Activated naive CD8-positive, alpha-beta T cell treated with anti-CD3 and anti-CD28 coated beads, Interleukin-2, amount 10 ng/mL, durations not matched to agents 7 days and 5 days (primary cell): ENCODE measurements around the gene XRCC4. TPM values are rescaled to one million over a fixed set of nuclear protein-coding genes. Genes with fewer than 3 reads are reported as not detected.

Experiments used
- ATAC-seq: fragments of 150-1000 bp; cut with Tn5 transposase; one replicate; pipeline ENCODE4 v1.10.0; 2021; ENCODE audit warnings: low read depth, moderate library complexity
- POLR2A ChIA-PET: fragments of 350-600 bp; sonication (Branson Sonifier 250); formaldehyde crosslinking; loops from one replicate; lab custom pipeline; 2021; ENCODE audit warnings: antibody characterized with exemption; lab: Charles Lee
- DNase-seq: peaks from one replicate; pipeline ENCODE4 v3.0.0; 2021
- H3K27ac Mint-ChIP-seq: one replicate; pipeline ENCODE4 v1.8.0; 2022; ENCODE audit warnings: mild to moderate bottlenecking, mixed read lengths
- H3K27me3 Mint-ChIP-seq: one replicate; pipeline ENCODE4 v1.8.0; 2022; ENCODE audit warnings: mild to moderate bottlenecking, moderate library complexity, mixed read lengths
- H3K36me3 Mint-ChIP-seq: one replicate; pipeline ENCODE4 v1.8.0; 2021; ENCODE audit warnings: mild to moderate bottlenecking, mixed read lengths
- H3K4me1 Mint-ChIP-seq: one replicate; pipeline ENCODE4 v1.8.0; 2021; ENCODE audit warnings: mixed read lengths
- H3K4me3 Mint-ChIP-seq: one replicate; pipeline ENCODE4 v1.8.0; 2022; ENCODE audit warnings: mild to moderate bottlenecking, moderate library complexity, mixed read lengths
- H3K9me3 Mint-ChIP-seq: one replicate; pipeline ENCODE4 v1.8.0; 2021; ENCODE audit warnings: mixed read lengths
- total RNA-seq, 2 experiments: library from RNA; stranded (reverse); gene quantifications; one replicate each; pipeline ENCODE4 v1.2.3, GENCODE V29; 2021

Gene XRCC4
- total RNA-seq, 2 experiments from 2014 or later: 9.3 to 10.7 TPM

- POLR2A ChIA-PET: no interaction called here
- Mint-ChIP-seq H3K36me3 (peaks cover 23% of the 10 kb centered on the region), H3K27me3 (no peaks in the 10 kb centered on the region), H3K4me3 (no peak overlapping the region), H3K4me1 (no peaks in the 10 kb centered on the region), H3K27ac (no peak overlapping the region), H3K9me3 (peaks cover 4% of the 10 kb centered on the region)
- DNase-seq: no peak
- ATAC-seq: no peak
Measured at GRCh38 chr5:83107692-83108420, 30.5 kb downstream of the XRCC4 start.

- Mint-ChIP-seq H3K9me3 (peaks cover 10% of the 10 kb centered on the region), H3K4me3 (no peak overlapping the region), H3K4me1 (no peaks in the 10 kb centered on the region), H3K27ac (no peak overlapping the region), H3K27me3 (no peaks in the 10 kb centered on the region), H3K36me3 (peaks cover 35% of the 10 kb centered on the region)
- DNase-seq (no peak), ATAC-seq (no peak)
- POLR2A ChIA-PET: no interaction called here
Measured at GRCh38 chr5:83109380-83109779, 32.0 kb downstream of the XRCC4 start.

GRCh38 chr5:83115816-83116215 lies 38.5 kb downstream of the XRCC4 start:
- no peak for ATAC-seq
- Mint-ChIP-seq H3K27ac (no peak overlapping the region), H3K4me3 (no peak overlapping the region), H3K4me1 (no peaks in the 10 kb centered on the region), H3K9me3 (peaks cover 20% of the 10 kb centered on the region), H3K36me3 (peaks cover 51% of the 10 kb centered on the region), H3K27me3 (no peaks in the 10 kb centered on the region)
- POLR2A ChIA-PET: no interaction called here
- no peak for DNase-seq

- Mint-ChIP-seq H3K27me3 (no peaks in the 10 kb centered on the region), H3K27ac (no peak overlapping the region), H3K36me3 (peaks cover 36% of the 10 kb centered on the region), H3K4me1 (no peaks in the 10 kb centered on the region), H3K4me3 (no peak overlapping the region), H3K9me3 (peaks cover 10% of the 10 kb centered on the region)
- ATAC-seq: no peak
- POLR2A ChIA-PET: no interaction called here
- DNase-seq: no peak
Measured at GRCh38 chr5:83118471-83118870, 41.1 kb downstream of the XRCC4 start.

GRCh38 chr5:83118976-83119375 lies 41.6 kb downstream of the XRCC4 start:
- H3K27ac Mint-ChIP-seq: no peak overlapping the region
- DNase-seq (no peak), ATAC-seq (no peak)
- H3K27me3 Mint-ChIP-seq: no peaks in the 10 kb centered on the region
- no peak overlapping the region for H3K4me3 Mint-ChIP-seq
- POLR2A ChIA-PET: no interaction called here
- no peaks in the 10 kb centered on the region for H3K4me1 Mint-ChIP-seq
- peaks cover 10% of the 10 kb centered on the region for H3K9me3 Mint-ChIP-seq
- H3K36me3 Mint-ChIP-seq: peaks cover 32% of the 10 kb centered on the region

- Mint-ChIP-seq H3K4me3 (no peak overlapping the region), H3K27ac (no peak overlapping the region), H3K36me3 (peaks cover 18% of the 10 kb centered on the region), H3K27me3 (no peaks in the 10 kb centered on the region), H3K9me3 (peaks cover 14% of the 10 kb centered on the region), H3K4me1 (no peaks in the 10 kb centered on the region)
- POLR2A ChIA-PET: no interaction called here
- DNase-seq: no peak
- no peak for ATAC-seq
Measured at GRCh38 chr5:83124593-83124992, 47.2 kb downstream of the XRCC4 start.

- H3K4me1 Mint-ChIP-seq: no peaks in the 10 kb centered on the region
Measured at GRCh38 chr5:83125560-83125959, 48.2 kb downstream of the XRCC4 start.

GRCh38 chr5:83126501-83126900 lies 49.2 kb downstream of the XRCC4 start:
- Mint-ChIP-seq H3K27me3 (no peaks in the 10 kb centered on the region), H3K4me1 (no peaks in the 10 kb centered on the region), H3K4me3 (no peak overlapping the region), H3K27ac (no peak overlapping the region), H3K36me3 (peaks cover 15% of the 10 kb centered on the region), H3K9me3 (peaks cover 20% of the 10 kb centered on the region)
- POLR2A ChIA-PET: no interaction called here
- no peak for DNase-seq
- no peak for ATAC-seq

More at GRCh38 chr5:83125560-83125959, 48.2 kb downstream of the XRCC4 start:
- DNase-seq (no peak), ATAC-seq (no peak)
- POLR2A ChIA-PET: no interaction called here
- H3K36me3 Mint-ChIP-seq: peaks cover 15% of the 10 kb centered on the region
- no peaks in the 10 kb centered on the region for H3K27me3 Mint-ChIP-seq
- H3K4me3 Mint-ChIP-seq: no peak overlapping the region
- no peak overlapping the region for H3K27ac Mint-ChIP-seq
- H3K9me3 Mint-ChIP-seq: peaks cover 19% of the 10 kb centered on the region

- ATAC-seq (no peak), DNase-seq (no peak)
- H3K4me3 Mint-ChIP-seq: no peak overlapping the region
- POLR2A ChIA-PET: no interaction called here
- peaks cover 16% of the 10 kb centered on the region for H3K9me3 Mint-ChIP-seq
- H3K27ac Mint-ChIP-seq: no peak overlapping the region
- no peaks in the 10 kb centered on the region for H3K27me3 Mint-ChIP-seq
- H3K4me1 Mint-ChIP-seq: no peaks in the 10 kb centered on the region
- H3K36me3 Mint-ChIP-seq: peaks cover 17% of the 10 kb centered on the region
Measured at GRCh38 chr5:83133797-83134196, 56.5 kb downstream of the XRCC4 start.

GRCh38 chr5:83142526-83142925 lies 65.2 kb downstream of the XRCC4 start:
- H3K4me3 Mint-ChIP-seq: no peak overlapping the region
- H3K27ac Mint-ChIP-seq: no peak overlapping the region
- H3K36me3 Mint-ChIP-seq: peaks cover 6% of the 10 kb centered on the region
- H3K4me1 Mint-ChIP-seq: peaks cover 1% of the 10 kb centered on the region
- no peak for DNase-seq
- peaks cover 3% of the 10 kb centered on the region for H3K9me3 Mint-ChIP-seq
- H3K27me3 Mint-ChIP-seq: no peaks in the 10 kb centered on the region
- no peak for ATAC-seq
- POLR2A ChIA-PET: no interaction called here

GRCh38 chr5:83145241-83145640 lies 67.9 kb downstream of the XRCC4 start:
- peaks cover 6% of the 10 kb centered on the region for H3K36me3 Mint-ChIP-seq
- H3K4me3 Mint-ChIP-seq: no peak overlapping the region
- peaks cover 1% of the 10 kb centered on the region for H3K4me1 Mint-ChIP-seq
- H3K27ac Mint-ChIP-seq: no peak overlapping the region
- H3K27me3 Mint-ChIP-seq: no peaks in the 10 kb centered on the region
- ATAC-seq: no peak
- POLR2A ChIA-PET: no interaction called here
- DNase-seq: no peak
- H3K9me3 Mint-ChIP-seq: peaks cover 3% of the 10 kb centered on the region

GRCh38 chr5:83145882-83146331 lies 68.6 kb downstream of the XRCC4 start:
- DNase-seq (no peak), ATAC-seq (no peak)
- H3K36me3 Mint-ChIP-seq: peaks cover 5% of the 10 kb centered on the region
- H3K27me3 Mint-ChIP-seq: no peaks in the 10 kb centered on the region
- no peak overlapping the region for H3K4me3 Mint-ChIP-seq
- peaks cover 3% of the 10 kb centered on the region for H3K9me3 Mint-ChIP-seq
- POLR2A ChIA-PET: no interaction called here
- H3K27ac Mint-ChIP-seq: no peak overlapping the region
- peaks cover 1% of the 10 kb centered on the region for H3K4me1 Mint-ChIP-seq

GRCh38 chr5:83146441-83146840 lies 69.1 kb downstream of the XRCC4 start:
- Mint-ChIP-seq H3K36me3 (peaks cover 5% of the 10 kb centered on the region), H3K9me3 (peaks cover 3% of the 10 kb centered on the region), H3K4me3 (no peak overlapping the region), H3K27ac (no peak overlapping the region), H3K4me1 (peaks cover 1% of the 10 kb centered on the region), H3K27me3 (no peaks in the 10 kb centered on the region)
- POLR2A ChIA-PET: no interaction called here
- ATAC-seq (no peak), DNase-seq (no peak)

GRCh38 chr5:83147593-83147992 lies 70.2 kb downstream of the XRCC4 start:
- ATAC-seq: no peak
- POLR2A ChIA-PET: no interaction called here

More at GRCh38 chr5:83147593-83147992, 70.2 kb downstream of the XRCC4 start:
- peaks cover 3% of the 10 kb centered on the region for H3K36me3 Mint-ChIP-seq
- H3K27me3 Mint-ChIP-seq: no peaks in the 10 kb centered on the region
- H3K4me3 Mint-ChIP-seq: no peak overlapping the region
- no peak overlapping the region for H3K27ac Mint-ChIP-seq
- no peak for DNase-seq
- H3K9me3 Mint-ChIP-seq: peaks cover 3% of the 10 kb centered on the region
- H3K4me1 Mint-ChIP-seq: no peaks in the 10 kb centered on the region
